OCI-LY7 (cell line): Measurements from ENCODE around the gene TTC38. TPM values are rescaled to one million over a fixed set of nuclear protein-coding genes. Genes with fewer than 3 reads are reported as not detected.

ENCODE experiments used
- BruUV-seq: library from RNA; stranded (reverse); fragments of 400-500 nt; replicated peaks from 2 replicates; lab custom pipeline; 2021; lab: Mats Ljungman, UMichigan
- CTCF ChIA-PET: fragments of 300-600 bp; sonication (Branson Sonifier 250); formaldehyde crosslinking; loops from one replicate; lab custom pipeline; 2022; ENCODE audit warnings: antibody characterized with exemption; ENCODE audit not compliant: unreplicated experiment; lab: Charles Lee
- POLR2A ChIA-PET: fragments of 300-600 bp; sonication (Branson Sonifier 250); formaldehyde crosslinking; loops from one replicate; lab custom pipeline; 2022; ENCODE audit warnings: antibody characterized with exemption; lab: Charles Lee
- DNase-seq: peaks from one replicate; pipeline ENCODE4 v3.0.0-alpha.2; 2015; ENCODE audit warnings: low spot score
- H2AFZ ChIP-seq: fragments of 200-600 bp; sonication (generic), shearing (Covaris generic); 2 replicates; pipeline ENCODE4 v1.6.1; 2014; ENCODE audit warnings: mild to moderate bottlenecking, antibody characterized with exemption, low read length, moderate library complexity
- H3K27ac ChIP-seq: fragments of 200-600 bp; sonication (generic); 2 replicates; pipeline ENCODE4 v1.5.1; 2014; ENCODE audit warnings: mixed run types, low read depth, mild to moderate bottlenecking, moderate library complexity, low read length, inconsistent platforms; ENCODE audit not compliant: poor library complexity, severe bottlenecking
- H3K36me3 ChIP-seq: fragments of 200-600 bp; sonication (generic); 2 replicates; pipeline ENCODE4 v1.6.1; 2014; ENCODE audit warnings: mild to moderate bottlenecking, antibody characterized with exemption, low read length, moderate library complexity, mixed read lengths; ENCODE audit not compliant: insufficient read depth
- H3K4me1 ChIP-seq: fragments of 200-600 bp; sonication (generic); 2 replicates; pipeline ENCODE4 v1.5.1; 2014; ENCODE audit warnings: mild to moderate bottlenecking, low read length; ENCODE audit not compliant: insufficient read depth, poor library complexity, severe bottlenecking
- H3K4me2 ChIP-seq: fragments of 200-600 bp; sonication (generic); 2 replicates; pipeline ENCODE4 v1.6.1; 2014; ENCODE audit warnings: mild to moderate bottlenecking, low read length
- H3K4me3 ChIP-seq: fragments of 200-600 bp; sonication (generic); 2 replicates; pipeline ENCODE4 v1.5.1; 2014; ENCODE audit warnings: mild to moderate bottlenecking, low read depth, low read length; ENCODE audit not compliant: poor library complexity, severe bottlenecking
- H3K79me2 ChIP-seq: fragments of 200-600 bp; sonication (generic); 2 replicates; pipeline ENCODE4 v1.6.1; 2016; ENCODE audit warnings: low read depth, mild to moderate bottlenecking, low read length, moderate library complexity, mixed read lengths; ENCODE audit not compliant: insufficient read depth
- H3K9me2 ChIP-seq: fragments of 200-600 bp; sonication (generic); 2 replicates; pipeline ENCODE4 v1.6.1; 2016; ENCODE audit warnings: mild to moderate bottlenecking, low read length, mixed read lengths; ENCODE audit not compliant: insufficient read depth
- H3K9me3 ChIP-seq: fragments of 200-600 bp; sonication (generic); 2 replicates; pipeline ENCODE4 v1.6.1; 2014; ENCODE audit warnings: mild to moderate bottlenecking, mixed run types, low read length, mixed read lengths
- H4K20me1 ChIP-seq: fragments of 200-600 bp; sonication (generic); 2 replicates; pipeline ENCODE4 v1.6.1; 2014; ENCODE audit warnings: mild to moderate bottlenecking, antibody characterized with exemption, low read length, moderate library complexity, mixed read lengths; ENCODE audit not compliant: insufficient read depth
- EZH2phosphoT487 ChIP-seq: fragments of 200-600 bp; sonication (generic); IDR thresholded peaks from 2 replicates; pipeline ENCODE4 v1.6.1; 2018; ENCODE audit warnings: low read depth, borderline replicate concordance, mild to moderate bottlenecking, mixed run types, antibody characterized with exemption, low read length, moderate library complexity, mixed read lengths
- intact Hi-C: fragments of 100-400 bp; cut with micrococcal nuclease; formaldehyde crosslinking; loops from one replicate; pipeline ENCODE4 v1.10.0; 2022; ENCODE audit not compliant: unreplicated experiment
- total RNA-seq, 2 experiments: library from RNA; depleted of rRNA in 1 of 2; stranded (reverse); fragments of >200 nt in 1 of 2; shearing (Covaris generic) in 1 of 2; gene quantifications; 2 replicates each; pipeline ENCODE4 v1.2.3, GENCODE V29; 2014 to 2022
- TF ChIP-seq, protein P1 (sequence below): fragments of 200-600 bp; sonication (generic); conservative IDR thresholded peaks from 2 replicates; pipeline ENCODE4 v1.5.1; 2014; ENCODE audit warnings: mild to moderate bottlenecking, antibody characterized with exemption, low read length, moderate library complexity, mixed read lengths

Gene TTC38
- total RNA-seq, 2 experiments from 2014 or later, result 0.44 to 2.7 TPM

DNA sequence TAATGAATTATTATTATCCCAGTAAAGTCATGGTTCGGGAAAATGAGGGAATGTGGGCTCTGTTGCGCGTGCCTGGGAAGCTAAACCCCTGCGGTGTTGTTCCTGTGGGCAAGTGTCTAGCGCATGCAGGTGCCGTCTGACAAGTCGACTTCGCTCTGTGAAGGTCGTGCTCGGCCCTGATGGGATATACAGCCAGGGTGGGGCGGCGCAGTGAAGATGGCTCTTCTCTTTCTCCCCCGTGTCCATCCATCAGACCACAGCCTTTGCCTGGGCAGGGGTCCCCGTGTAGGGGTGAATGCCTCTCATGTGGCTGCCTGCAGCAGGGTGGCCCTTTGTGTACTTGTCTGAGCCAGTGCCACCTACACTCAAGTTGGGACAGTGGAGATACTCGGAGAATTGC lies 54.9 kb downstream of the TTC38 start:
- BruUV-seq, result no TSS peak
- Histone ChIP-seq H3K79me2 (no peaks in the 10 kb centered on the region), H3K27ac (no peak overlapping the region), H3K36me3 (peaks cover 92% of the 10 kb centered on the region), H3K4me2 (no peak overlapping the region), H2AFZ (no peak overlapping the region), H4K20me1 (no peaks in the 10 kb centered on the region; the same call in 1 of the 2 replicates), H3K4me3 (no peak overlapping the region), H3K4me1 (no peaks in the 10 kb centered on the region), H3K9me2 (no peaks in the 10 kb centered on the region), H3K9me3 (no peaks in the 10 kb centered on the region)
- intact Hi-C loops, result no loop called here
- TF ChIP-seq EZH2phosphoT487, result no peak
- TF ChIP-seq, protein P1, sequence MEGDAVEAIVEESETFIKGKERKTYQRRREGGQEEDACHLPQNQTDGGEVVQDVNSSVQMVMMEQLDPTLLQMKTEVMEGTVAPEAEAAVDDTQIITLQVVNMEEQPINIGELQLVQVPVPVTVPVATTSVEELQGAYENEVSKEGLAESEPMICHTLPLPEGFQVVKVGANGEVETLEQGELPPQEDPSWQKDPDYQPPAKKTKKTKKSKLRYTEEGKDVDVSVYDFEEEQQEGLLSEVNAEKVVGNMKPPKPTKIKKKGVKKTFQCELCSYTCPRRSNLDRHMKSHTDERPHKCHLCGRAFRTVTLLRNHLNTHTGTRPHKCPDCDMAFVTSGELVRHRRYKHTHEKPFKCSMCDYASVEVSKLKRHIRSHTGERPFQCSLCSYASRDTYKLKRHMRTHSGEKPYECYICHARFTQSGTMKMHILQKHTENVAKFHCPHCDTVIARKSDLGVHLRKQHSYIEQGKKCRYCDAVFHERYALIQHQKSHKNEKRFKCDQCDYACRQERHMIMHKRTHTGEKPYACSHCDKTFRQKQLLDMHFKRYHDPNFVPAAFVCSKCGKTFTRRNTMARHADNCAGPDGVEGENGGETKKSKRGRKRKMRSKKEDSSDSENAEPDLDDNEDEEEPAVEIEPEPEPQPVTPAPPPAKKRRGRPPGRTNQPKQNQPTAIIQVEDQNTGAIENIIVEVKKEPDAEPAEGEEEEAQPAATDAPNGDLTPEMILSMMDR, result no peak
- ChIA-PET CTCF (no interaction called here), POLR2A (no interaction called here)
- DNase-seq, result no peak

DNA sequence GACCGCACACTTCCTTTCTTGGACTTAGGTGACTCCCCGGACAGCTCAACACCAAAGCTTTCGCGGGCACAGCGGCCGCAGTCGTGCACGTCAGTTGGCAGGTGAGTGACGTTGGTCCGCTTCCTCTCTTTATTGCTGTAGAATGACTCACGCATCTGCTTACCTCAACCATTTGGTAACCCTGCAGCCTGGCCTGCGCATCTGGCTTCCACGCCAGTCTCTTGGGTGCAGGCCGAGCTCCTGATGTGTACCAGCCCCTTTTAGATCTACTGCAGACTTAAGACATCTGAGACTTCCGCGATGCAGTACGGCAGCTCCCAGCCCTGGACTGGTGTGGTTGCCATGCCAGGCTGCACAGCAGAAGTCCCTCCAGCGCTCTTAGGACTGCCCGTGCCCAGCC lies 55.4 kb downstream of the TTC38 start:
- no TSS peak for BruUV-seq
- ChIA-PET POLR2A (no interaction called here), CTCF (no interaction called here)
- H3K27ac ChIP-seq, result no peak overlapping the region
- no peaks in the 10 kb centered on the region; the same call in 1 of the 2 replicates for H4K20me1 ChIP-seq
- no peak overlapping the region for H2AFZ ChIP-seq
- no peaks in the 10 kb centered on the region for H3K4me1 ChIP-seq
- H3K9me2 ChIP-seq, result no peaks in the 10 kb centered on the region
- DNase-seq, result no peak
- no peak overlapping the region for H3K4me3 ChIP-seq
- no peaks in the 10 kb centered on the region for H3K9me3 ChIP-seq
- intact Hi-C loops, result no loop called here
- TF ChIP-seq, protein P1, result no peak
- TF ChIP-seq EZH2phosphoT487, result no peak
- H3K4me2 ChIP-seq, result no peak overlapping the region
- peaks cover 92% of the 10 kb centered on the region for H3K36me3 ChIP-seq
- H3K79me2 ChIP-seq, result no peaks in the 10 kb centered on the region

DNA sequence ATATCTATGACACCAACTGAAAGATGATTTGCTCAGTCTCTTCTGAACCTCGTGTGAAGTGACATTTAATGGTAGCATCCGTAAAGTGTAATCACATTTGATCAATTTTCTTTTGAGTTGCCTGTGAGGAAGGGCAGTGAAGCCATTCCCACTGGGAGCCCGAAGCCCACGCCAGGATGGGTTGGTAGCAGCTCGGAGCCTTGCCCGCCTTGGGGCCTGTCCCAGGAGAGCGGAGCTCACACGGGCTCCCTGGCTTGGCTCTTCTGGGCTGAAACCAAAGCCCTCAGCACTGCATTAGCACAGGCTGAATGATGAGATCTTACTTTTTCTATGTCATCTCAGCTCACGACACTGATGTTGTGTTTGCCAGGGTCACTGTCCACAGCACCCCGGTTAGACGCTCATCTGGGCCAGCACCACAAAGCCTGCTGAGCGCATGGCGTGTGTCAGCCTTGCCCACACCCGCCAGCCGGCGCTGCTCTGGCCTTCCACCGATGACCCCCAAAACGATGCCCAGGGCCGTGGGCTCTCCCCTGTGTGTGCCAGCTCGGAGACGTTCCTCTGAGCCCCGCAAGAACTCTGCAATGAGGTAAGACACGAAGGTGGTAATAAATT lies 58.4 kb downstream of the TTC38 start:
- Histone ChIP-seq H3K4me2 (no peak overlapping the region), H3K27ac (no peak overlapping the region), H3K36me3 (peaks cover 93% of the 10 kb centered on the region), H3K9me2 (no peaks in the 10 kb centered on the region), H3K4me3 (no peak overlapping the region), H4K20me1 (no peaks in the 10 kb centered on the region), H3K9me3 (no peaks in the 10 kb centered on the region), H3K79me2 (no peaks in the 10 kb centered on the region), H2AFZ (no peak overlapping the region), H3K4me1 (no peaks in the 10 kb centered on the region)
- TF ChIP-seq EZH2phosphoT487, result no peak
- TF ChIP-seq, protein P1, result no peak
- BruUV-seq, result no TSS peak
- ChIA-PET POLR2A (no interaction called here), CTCF (no interaction called here)
- DNase-seq, result no peak
- intact Hi-C loops, result no loop called here
